ENCODE results near the gene DGKA. TPM values are rescaled to one million over a fixed set of nuclear protein-coding genes. Genes with fewer than 3 reads are reported as not detected.
A peak's percentile ranks its signal among the peaks of the same experiment; 100 is the strongest.
"Not testable (repeated sequence)": the region's sequence is repeated elsewhere in the genome, so short reads cannot be mapped to it uniquely, and the experiment has no call there.

The DGKA gene
- polyA plus RNA-seq, 1 experiment: 56.2 TPM

- Histone ChIP-seq H3K27me3 (ENCODE audit: control insufficient read depth, insufficient read depth, low read length) (no peaks in the 10 kb centered on the region), H3K4me3 (ENCODE audit: low read depth, low read length) (peak within 1 kb of the TSS; percentile 98), H3K36me3 (ENCODE audit: control insufficient read depth, insufficient read depth, low read length) (no peaks in the 10 kb centered on the region; the same call in 1 of the 2 replicates)
- ChIA-PET CTCF (interaction anchor here (0.6 to 2.3 kb wide), 12 partner anchors 11 to 235 kb away, joined by 3 to 11 read pairs (median 4); partner anchors contain the start of gene DNAJC14), POLR2A (interaction anchor here (0.5 to 0.9 kb wide), 6 partner anchors 11 to 1667 kb away, joined by 3 to 4 read pairs (median 4); partner anchors contain the start of gene RNF41)
- DNase-seq (ENCODE audit: low read depth): peak; percentile 100
- TF ChIP-seq CTCF (IDR thresholded peaks at IDR 0.05; ENCODE audit: insufficient read depth, low read depth, low read length): peak; percentile 24; the same call in 1 of the 2 replicates
Measured at GRCh38 chr12:55973599-55974307, 42.8 kb downstream of the DGKA start, which contains the start of gene RAB5B. TSS of gene RAB5B (plus strand) at chr12:55974078. CDS start at chr12:55986961, 12,883 bp downstream.

- Histone ChIP-seq H3K36me3 (ENCODE audit: control insufficient read depth, insufficient read depth, low read length) (peaks cover 2% of the 10 kb centered on the region; the same call in 1 of the 2 replicates), H3K27me3 (ENCODE audit: control insufficient read depth, insufficient read depth, low read length) (no peaks in the 10 kb centered on the region), H3K4me3 (ENCODE audit: low read depth, low read length) (peak overlapping the region; percentile 98)
- TF ChIP-seq CTCF (IDR thresholded peaks at IDR 0.05; ENCODE audit: insufficient read depth, low read depth, low read length): no peak
- ChIA-PET CTCF (interaction anchor here (0.5 to 2.3 kb wide), 12 partner anchors 11 to 236 kb away, joined by 3 to 11 read pairs (median 4); partner anchors contain the start of gene DNAJC14), POLR2A (interaction anchor here (0.5 to 0.9 kb wide), 3 partner anchors 10 to 321 kb away, joined by 3 to 4 read pairs (median 3); partner anchors contain the start of gene RNF41)
- DNase-seq (ENCODE audit: low read depth): no peak
Measured at GRCh38 chr12:55974308-55974730, 43.4 kb downstream of the DGKA start.

- ChIA-PET POLR2A (no interaction called here), CTCF (interaction anchor here (2.0 kb wide), 1 partner anchor 18 kb away, joined by 7 read pairs; no protein-coding TSS in a partner anchor)
- peaks cover 8% of the 10 kb centered on the region for H3K36me3 ChIP-seq (ENCODE audit: control insufficient read depth, insufficient read depth, low read length)
- no peak overlapping the region for H3K4me3 ChIP-seq (ENCODE audit: low read depth, low read length)
- TF ChIP-seq CTCF (IDR thresholded peaks at IDR 0.05; ENCODE audit: insufficient read depth, low read depth, low read length): no peak
- no peaks in the 10 kb centered on the region for H3K27me3 ChIP-seq (ENCODE audit: control insufficient read depth, insufficient read depth, low read length)
- DNase-seq (ENCODE audit: low read depth): no peak
Measured at GRCh38 chr12:55978393-55978792, 47.4 kb downstream of the DGKA start.

- ChIA-PET CTCF (interaction anchor here (2.0 kb wide), 1 partner anchor 17 kb away, joined by 7 read pairs; no protein-coding TSS in a partner anchor), POLR2A (no interaction called here)
- TF ChIP-seq CTCF (IDR thresholded peaks at IDR 0.05; ENCODE audit: insufficient read depth, low read depth, low read length): no peak
- Histone ChIP-seq H3K4me3 (ENCODE audit: low read depth, low read length) (no peak overlapping the region), H3K27me3 (ENCODE audit: control insufficient read depth, insufficient read depth, low read length) (no peaks in the 10 kb centered on the region), H3K36me3 (ENCODE audit: control insufficient read depth, insufficient read depth, low read length) (peaks cover 8% of the 10 kb centered on the region)
- DNase-seq (ENCODE audit: low read depth): no peak
Measured at GRCh38 chr12:55979069-55979468, 48.1 kb downstream of the DGKA start.

GRCh38 chr12:55981882-55982281 lies 50.9 kb downstream of the DGKA start:
- H3K4me3 ChIP-seq (ENCODE audit: low read depth, low read length); H3K36me3 ChIP-seq (ENCODE audit: control insufficient read depth, insufficient read depth, low read length); H3K27me3 ChIP-seq (ENCODE audit: control insufficient read depth, insufficient read depth, low read length); POLR2A ChIA-PET; DNase-seq (ENCODE audit: low read depth): not testable (repeated sequence)
- CTCF ChIA-PET: interaction anchor here (0.6 to 5.3 kb wide), 3 partner anchors 15 to 655 kb away, joined by 3 to 52 read pairs (median 4); partner anchors contain the start of gene SUOX

Data from BJ (cell line).